ENCODE data around the gene STUM. TPM values are rescaled to one million over a fixed set of nuclear protein-coding genes. Genes with fewer than 3 reads are reported as not detected.
"Not testable (repeated sequence)": the region's sequence is repeated elsewhere in the genome, so short reads cannot be mapped to it uniquely, and the experiment has no call there.

Gene STUM
- total and polyA plus RNA-seq, 8 donors = 0.15 to 2.1 (median 1.4) TPM

DNA sequence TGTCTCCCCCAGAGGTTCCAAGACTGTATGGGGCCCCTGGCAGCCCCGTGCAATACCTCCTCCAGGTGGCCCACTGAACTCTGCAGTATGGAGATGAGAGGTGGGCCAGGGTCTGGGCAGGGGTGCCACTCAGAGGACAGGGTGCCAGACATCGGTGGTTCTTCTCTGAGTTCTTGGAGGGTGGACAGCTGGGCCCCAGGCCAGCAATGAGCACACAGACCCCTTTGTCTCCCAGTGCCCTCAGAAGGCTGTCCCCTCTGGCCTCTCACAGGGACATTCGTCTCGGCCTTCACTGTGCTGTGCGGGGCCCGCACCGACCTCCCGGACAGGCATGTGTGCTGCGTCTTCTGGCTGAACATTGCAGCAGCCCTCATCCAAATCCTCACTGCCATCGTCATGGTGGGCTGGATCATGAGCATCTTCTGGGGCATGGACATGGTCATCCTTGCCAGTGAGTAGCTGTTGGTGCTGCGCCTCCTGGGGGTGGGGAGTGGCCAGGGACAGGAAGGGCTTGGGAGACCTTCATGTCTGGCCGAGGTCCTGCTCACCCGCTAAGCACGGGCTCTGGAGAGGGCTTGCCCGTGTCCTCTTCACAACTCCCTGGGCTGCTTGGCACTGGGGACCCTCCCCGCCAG is 48.1 kb downstream of the STUM start:
- TF ChIP-seq CTCF (IDR thresholded peaks at IDR 0.05) = no peak
- Histone ChIP-seq H3K4me1 (no peaks in the 10 kb centered on the region), H3K36me3 (no peaks in the 10 kb centered on the region), H3K27ac (no peak overlapping the region), H3K9me3 (peaks cover 0 to 2% of the 10 kb centered on the region in 2 donors), H3K4me3 (no peak overlapping the region), H3K27me3 (no peaks in the 10 kb centered on the region)
- intact Hi-C loops (cut with DNase I) = no loop called here
- DNase-seq (no peak), ATAC-seq (no peak)

GRCh38 chr1:226597616-226598454 is 49.3 kb downstream of the STUM start:
- Histone ChIP-seq H3K27ac (no peak overlapping the region), H3K4me3 (no peak overlapping the region), H3K4me1 (peaks cover 3 to 4% of the 10 kb centered on the region in 2 donors), H3K9me3 (peaks cover 0 to 2% of the 10 kb centered on the region in 2 donors), H3K27me3 (no peaks in the 10 kb centered on the region), H3K36me3 (no peaks in the 10 kb centered on the region)
- no peak for ATAC-seq
- TF ChIP-seq CTCF (IDR thresholded peaks at IDR 0.05) = no peak
- intact Hi-C loops (cut with DNase I) = no loop called here
- DNase-seq = no peak

- Histone ChIP-seq H3K36me3 (no peaks in the 10 kb centered on the region), H3K4me3 (no peak overlapping the region), H3K4me1 (peaks cover 3 to 9% of the 10 kb centered on the region in 2 donors), H3K9me3 (peaks cover 0 to 2% of the 10 kb centered on the region in 2 donors), H3K27ac (no peak overlapping the region), H3K27me3 (no peaks in the 10 kb centered on the region)
- intact Hi-C loops (cut with DNase I) = no loop called here
- no peak for TF ChIP-seq CTCF (IDR thresholded peaks at IDR 0.05)
- no peak for ATAC-seq
- no peak for DNase-seq
Observed at GRCh38 chr1:226598455-226598849, 49.9 kb downstream of the STUM start.

GRCh38 chr1:226598955-226599354 is 50.4 kb downstream of the STUM start:
- H3K4me3 ChIP-seq; ATAC-seq; DNase-seq; H3K36me3 ChIP-seq; H3K27ac ChIP-seq; H3K27me3 ChIP-seq; intact Hi-C loops (cut with DNase I); H3K9me3 ChIP-seq: not testable (repeated sequence)
- peaks cover 3 to 14% of the 10 kb centered on the region in 2 donors for H3K4me1 ChIP-seq

DNA sequence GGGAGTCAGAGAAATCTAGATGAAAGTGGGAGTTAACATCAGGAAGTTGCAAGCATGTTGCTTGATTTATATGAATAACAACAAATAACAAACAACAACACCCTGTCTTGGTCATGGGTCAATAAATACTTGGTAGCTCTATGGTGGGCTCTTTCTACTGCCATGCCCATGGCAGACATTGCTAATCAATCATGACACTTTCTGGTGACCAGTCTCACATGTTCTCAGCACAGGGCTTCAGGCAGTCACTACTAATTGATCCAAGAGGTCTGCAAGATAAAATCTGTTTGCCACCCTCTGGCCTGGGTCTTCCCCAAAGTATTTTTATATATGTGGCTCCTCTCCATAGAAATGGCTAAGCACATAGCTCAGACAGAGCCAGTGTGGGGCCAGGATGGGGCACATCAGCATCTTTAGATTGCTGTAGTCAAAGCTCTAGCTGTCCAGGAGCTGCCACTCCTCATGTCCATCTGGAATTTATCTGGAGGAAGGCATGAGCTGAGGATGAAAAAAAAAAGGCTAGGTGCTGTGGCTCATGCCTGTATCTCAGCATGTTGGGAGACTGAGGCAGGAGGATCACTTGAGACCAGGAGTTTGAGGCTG is 51.2 kb downstream of the STUM start:
- DNase-seq (no peak), ATAC-seq (no peak)
- no peaks in the 10 kb centered on the region for H3K27me3 ChIP-seq
- H3K4me1 ChIP-seq = peaks cover 3 to 14% of the 10 kb centered on the region in 2 donors
- H3K4me3 ChIP-seq = no peak overlapping the region
- peaks cover 0 to 2% of the 10 kb centered on the region in 2 donors for H3K9me3 ChIP-seq
- H3K36me3 ChIP-seq = no peaks in the 10 kb centered on the region
- intact Hi-C loops (cut with DNase I) = loop anchor here in 1 of 2 donors (10.0 kb wide), 1 partner anchor 175 kb away; no protein-coding TSS in a partner anchor
- H3K27ac ChIP-seq = no peak overlapping the region
- TF ChIP-seq CTCF (IDR thresholded peaks at IDR 0.05) = no peak

Measured in left lung (tissue), 10 donors.